HS-5 (cell line): ENCODE results near the gene PLA2G6.

ENCODE experiments used
- DNase-seq: peaks from one replicate; pipeline ENCODE4 v3.0.0-alpha.2; 2012; ENCODE audit warnings: low read depth

PLA2G6 gene

DNA sequence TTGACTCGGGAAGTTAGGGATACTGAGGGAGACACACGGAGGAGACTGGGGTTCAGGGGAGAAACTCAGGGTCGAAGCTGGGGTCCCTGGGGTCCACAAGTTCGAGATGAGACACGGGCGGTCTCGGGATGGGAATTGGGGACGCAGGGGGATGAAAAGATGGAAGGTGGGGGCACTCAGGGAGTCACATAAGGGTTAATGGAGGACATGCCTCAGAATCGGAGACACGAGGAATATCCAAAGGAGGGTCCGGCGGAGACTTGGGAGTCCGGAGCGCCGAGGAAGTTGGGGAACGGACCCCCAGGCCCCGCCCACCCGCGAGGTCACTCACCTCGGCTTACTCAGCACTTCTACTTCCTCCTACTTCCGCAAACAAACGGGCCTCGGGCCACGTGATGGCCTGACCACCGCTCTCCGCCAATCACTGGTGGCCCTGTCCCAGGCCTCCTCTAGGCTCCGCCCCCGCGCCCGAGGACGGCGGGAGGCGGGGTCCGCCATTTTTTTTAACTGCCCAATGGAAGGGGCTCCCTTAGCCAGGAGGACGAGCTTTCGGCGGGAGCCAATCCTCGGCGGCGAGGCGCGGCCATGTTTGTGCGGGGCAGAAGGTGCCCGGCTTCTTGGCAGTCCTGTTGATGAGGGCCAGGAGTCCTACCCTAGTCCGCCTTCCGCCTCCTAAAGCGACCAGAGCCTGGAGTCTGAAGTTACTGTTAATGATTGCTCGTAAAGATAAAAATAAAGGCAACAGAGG is at the start of gene PLA2G6:
Gene PLA2G6 (minus strand): TSS at position 378 of the 748 bp plus-strand sequence. CDS start 12,404 bp downstream, outside the sequence.
- peak; percentile 92 for DNase-seq

DNA sequence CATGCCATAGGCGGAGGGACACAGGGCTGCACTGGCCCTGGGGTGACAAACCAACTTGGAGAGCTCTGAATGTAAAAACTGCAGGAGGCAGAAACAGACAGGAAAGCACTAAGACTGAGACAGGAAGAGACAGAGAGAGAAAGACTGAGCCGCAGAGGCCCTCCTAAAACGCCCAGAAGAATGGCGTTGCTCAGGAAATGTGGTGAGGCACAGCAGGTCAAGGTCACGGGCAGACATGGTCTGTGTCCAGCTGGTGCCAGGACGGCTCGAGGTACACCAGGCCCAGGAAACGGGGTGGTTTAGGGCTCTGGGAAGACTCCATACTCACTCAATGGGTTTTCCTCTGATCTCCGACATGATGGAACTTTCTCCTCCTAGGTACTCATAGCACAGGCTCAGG is 49.3 kb upstream of the PLA2G6 start:
- DNase-seq, result no peak

DNA sequence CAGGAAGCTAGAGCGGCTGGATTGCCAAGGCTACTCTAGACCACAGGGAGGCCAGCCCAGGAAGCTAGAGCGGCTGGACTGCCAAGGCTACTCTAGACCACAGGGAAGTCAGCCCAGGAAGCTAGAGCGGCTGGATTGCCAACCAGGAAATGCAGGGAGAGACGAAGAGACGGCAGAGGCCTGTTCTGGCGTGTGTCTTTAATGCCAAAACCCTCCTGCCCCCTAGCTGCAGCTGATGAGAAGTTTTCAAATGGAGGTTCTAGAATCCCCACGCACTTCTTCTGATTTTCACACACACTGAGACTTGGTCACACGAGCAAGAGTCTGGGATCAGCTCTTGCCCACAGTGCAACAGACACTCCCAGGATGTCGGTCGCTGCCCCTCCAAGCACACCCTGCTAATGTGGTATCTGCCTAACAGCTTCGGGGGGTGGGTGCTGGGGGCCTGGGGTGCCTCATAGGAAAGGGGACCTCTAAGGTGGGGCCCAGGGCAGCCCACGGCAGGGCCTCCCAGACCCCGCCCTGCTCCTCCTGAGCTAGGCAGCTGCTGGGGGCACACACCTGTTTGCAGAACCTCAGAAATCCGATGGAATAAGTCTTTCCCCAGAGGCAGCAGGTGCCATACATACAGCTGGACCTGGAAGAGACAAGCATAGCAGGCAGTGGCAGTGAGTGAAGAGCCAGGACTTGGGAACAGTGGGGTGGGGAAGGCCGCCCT is 48.6 kb upstream of the PLA2G6 start:
- no peak for DNase-seq

DNA sequence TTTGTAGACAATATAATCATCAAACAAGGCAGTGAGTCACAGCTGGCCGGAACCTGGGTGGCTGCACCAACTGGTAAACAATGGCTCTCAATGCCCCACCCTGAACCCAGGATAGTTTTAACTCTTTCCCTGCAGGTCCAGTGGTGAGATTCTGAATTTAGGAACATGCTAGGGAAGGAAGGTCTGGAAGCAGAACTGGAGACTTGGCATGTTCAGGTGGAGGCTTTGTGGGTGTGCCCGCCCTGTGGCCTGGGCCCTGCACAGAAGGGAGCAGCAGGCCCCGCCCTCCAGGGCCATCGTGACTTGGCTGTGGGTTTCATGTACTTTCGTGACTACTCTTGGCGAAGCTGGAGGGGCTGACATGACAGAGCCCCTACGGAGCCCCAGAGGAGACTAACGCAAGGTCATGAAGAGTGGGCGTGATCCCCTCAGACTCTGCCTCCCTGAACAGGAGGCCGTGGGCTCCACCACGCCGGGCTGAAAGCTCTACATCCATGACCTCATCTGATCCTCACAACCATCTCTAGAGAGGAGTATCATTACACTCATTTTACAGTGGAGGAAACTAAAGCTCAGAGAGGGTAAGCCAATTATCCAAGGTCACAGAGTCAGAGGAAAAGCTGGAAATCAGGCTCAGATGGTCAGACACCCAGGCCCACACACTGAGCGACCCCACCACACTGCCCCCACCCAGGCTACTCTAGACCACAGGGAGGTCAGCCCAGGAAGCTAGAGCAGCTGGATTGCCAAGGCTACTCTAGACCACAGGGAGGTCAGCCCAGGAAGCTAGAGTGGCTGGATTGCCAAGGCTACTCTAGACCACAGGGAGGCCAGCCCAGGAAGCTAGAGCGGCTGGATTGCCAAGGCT is 47.5 kb upstream of the PLA2G6 start:
- no peak for DNase-seq

GRCh38 chr22:38228326-38228872 is 46.8 kb upstream of the PLA2G6 start:
- no peak for DNase-seq

GRCh38 chr22:38226853-38227649 is 45.4 kb upstream of the PLA2G6 start:
- DNase-seq, result no peak

DNA sequence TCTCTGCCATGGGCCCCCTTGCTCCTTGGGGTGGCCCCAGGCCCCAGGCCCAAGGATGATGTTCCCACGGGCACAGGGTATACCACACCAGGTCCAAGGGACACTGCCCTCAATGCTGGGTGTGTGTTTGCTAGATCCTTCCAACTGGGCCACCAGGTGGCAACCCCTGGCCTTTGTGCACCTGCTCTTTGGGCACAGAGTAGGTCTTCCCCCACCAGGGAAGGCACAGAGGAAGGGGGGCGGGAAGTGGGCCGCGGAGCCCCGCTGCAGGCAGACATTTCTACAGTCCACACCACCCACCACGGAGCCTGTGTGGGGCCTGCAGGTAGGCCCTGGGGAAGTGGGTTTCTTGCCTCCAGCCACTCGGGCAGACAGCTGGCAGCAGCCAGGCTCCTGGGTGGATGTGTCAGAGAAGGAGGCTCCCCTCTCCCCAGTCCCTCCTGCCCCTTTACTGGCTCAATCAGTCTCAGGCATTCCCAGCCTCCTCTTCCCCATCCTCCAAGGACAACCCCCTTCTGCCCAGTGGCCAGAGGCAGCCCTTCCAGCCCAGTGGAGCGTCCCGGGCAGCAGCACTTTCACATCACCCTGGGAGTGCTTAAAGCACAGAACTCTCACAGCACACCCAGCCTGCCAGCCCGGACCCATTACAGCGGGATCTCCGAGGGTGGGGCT is 41.8 kb upstream of the PLA2G6 start:
- DNase-seq, result no peak

DNA sequence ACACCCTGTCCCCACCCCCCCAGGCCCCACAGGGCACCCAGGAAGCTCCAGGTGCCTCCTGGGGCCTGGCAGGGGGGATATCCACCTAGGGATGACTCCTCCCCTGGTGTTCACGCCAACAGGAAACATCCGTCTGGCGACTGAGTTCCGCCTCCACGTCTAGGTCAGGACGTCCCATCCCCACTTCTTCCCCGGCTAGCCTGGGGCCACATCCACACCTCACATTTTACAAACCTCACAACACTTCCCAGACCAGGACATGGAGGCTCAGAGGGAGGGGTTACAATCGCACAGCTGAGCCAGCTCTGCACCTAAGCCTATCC is 41.1 kb upstream of the PLA2G6 start:
- DNase-seq, result no peak

- no peak for DNase-seq
Observed at GRCh38 chr22:38221908-38222796, 40.5 kb upstream of the PLA2G6 start.

DNA sequence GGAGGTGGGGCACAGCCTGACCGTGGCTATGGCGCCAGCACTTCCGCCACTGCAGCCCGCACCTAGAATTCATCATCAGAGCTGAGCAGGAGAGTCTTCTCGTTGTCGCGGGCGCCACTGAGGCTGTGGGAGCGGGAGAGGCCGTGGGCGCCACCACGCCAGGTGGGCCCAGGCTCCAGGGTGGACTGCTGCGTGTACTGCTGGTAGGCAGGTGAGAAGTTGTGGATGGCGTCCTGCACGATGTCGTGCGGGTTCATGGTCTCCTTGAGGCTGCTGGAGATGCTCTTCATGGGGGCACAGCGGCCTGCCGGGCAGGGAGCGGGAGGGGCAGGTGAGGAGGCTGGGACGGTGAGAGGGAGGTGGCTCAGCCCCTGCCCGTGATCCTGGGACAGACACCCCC is 39.8 kb upstream of the PLA2G6 start:
- DNase-seq, result no peak

DNA sequence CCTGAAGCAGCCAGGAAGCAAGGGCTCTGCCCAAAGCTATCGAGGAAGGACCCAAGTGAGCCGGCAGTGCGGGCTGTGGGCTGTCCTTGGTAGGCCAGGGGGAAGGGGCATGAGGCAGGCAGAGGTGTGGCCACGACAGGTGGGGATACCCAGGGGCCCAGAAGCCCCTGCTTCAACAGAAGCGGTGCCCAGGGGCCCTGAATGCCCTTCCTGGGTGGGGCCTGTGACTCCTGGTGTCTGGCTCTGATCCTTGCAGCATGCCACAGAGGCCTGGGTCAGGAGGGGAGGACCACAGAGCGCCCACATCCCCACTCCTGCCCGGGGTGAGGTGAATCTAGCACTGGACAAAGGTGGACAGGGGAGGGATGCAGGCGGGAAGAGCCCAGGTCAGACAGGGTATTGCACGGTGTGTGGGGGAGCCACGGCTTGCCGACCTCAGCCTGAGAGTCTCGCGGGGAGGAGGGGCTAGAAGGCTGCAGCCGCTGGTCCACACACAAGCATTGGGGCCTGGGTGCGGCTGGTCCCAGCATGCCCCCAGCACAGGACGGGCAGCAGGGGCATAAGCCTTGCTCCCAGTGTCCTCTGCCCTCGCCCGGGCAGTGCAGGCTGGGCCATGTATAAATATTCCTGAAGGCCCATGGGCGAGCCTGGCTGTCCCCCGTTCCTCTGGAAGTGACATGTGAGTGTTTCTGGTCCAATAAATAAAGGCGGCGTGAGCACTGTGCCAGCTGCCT is 39.2 kb upstream of the PLA2G6 start:
- DNase-seq, result no peak

GRCh38 chr22:38220163-38220562 is 38.5 kb upstream of the PLA2G6 start:
- DNase-seq, result no peak

GRCh38 chr22:38219632-38220031 is 38.0 kb upstream of the PLA2G6 start:
- no peak for DNase-seq

- peak; percentile 74 for DNase-seq
Observed at GRCh38 chr22:38218661-38219622, 37.3 kb upstream of the PLA2G6 start.

DNA sequence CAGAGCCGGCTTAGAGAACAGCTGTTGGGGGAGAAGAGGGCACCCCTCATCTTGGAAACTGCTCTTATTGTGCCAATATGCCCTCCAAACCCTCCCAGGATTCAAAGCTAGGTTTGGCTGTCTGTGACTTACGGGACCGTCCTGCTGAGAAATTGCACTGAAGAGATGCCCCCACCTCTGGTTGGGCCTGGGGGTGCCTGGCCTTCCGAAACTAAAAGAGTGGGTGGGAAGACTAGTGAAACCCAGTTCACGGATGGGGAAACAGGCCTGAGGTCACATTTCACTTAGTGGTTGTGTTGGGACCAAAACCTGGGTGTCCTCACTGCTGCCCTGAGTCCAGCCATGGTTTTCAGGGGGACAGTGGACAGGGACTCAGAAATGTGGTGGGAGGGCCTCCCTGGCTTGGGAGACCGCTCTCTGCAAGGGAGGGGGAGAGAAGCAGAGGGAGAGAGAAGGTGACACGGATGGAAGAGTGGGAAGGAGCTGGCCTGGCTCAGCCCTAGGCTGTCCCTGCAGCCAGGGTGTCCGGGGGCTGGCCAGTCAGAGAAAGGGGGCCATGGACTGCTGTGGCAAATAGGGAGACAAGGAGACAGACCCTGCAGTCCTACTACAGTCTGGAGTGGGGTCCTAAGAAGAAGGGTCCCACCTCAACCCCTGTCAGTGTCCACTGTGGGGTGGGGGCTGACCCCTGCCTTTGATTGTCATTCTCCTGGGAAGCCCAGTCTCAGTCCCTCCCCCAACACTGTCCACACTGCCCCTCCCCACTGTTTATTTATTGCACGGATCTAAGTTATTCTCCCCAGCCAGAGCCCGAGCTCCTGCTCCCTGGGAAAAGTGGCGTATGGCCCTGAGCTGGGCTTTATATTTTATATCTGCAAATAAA is 33.8 kb upstream of the PLA2G6 start:
- no peak for DNase-seq

- DNase-seq, result no peak
Observed at GRCh38 chr22:38214302-38215056, 32.8 kb upstream of the PLA2G6 start.

DNA sequence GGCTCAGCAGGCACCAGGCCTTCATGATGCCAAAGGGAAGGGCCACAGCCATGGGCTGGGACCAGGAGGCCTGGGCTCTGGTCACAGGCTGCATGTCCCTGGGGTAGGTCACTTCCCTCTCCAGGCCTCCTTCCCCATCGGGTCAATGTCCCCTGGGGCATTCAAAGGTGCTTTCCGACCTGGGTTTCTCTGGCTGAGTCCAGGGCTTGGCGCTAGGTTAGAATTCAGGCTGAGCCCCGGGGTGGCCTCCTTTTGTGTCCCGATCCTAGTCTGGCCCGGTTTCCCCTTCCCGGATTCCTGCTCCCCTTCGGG is 32.3 kb upstream of the PLA2G6 start:
- DNase-seq, result no peak
